Activated CD4-positive, alpha-beta memory T cell treated with anti-CD3 and anti-CD28 coated beads for 36 hours (primary cell): ENCODE measurements around the gene NAPEPLD. TPM values are rescaled to one million over a fixed set of nuclear protein-coding genes. Genes with fewer than 3 reads are reported as not detected.
A peak's percentile ranks its signal among the peaks of the same experiment; 100 is the strongest.

Source experiments
- CTCF ChIA-PET: fragments of 350-600 bp; sonication (Branson Sonifier 250); formaldehyde crosslinking; loops from one replicate; lab custom pipeline; 2021; ENCODE audit warnings: antibody characterized with exemption, inconsistent platforms; lab: Charles Lee
- POLR2A ChIA-PET: fragments of 350-600 bp; sonication (Branson Sonifier 250); formaldehyde crosslinking; loops from one replicate; lab custom pipeline; 2021; ENCODE audit warnings: antibody characterized with exemption; lab: Charles Lee
- DNase-seq: peaks from one replicate; pipeline ENCODE4 v3.0.0-alpha.2; 2020
- H3K27ac Mint-ChIP-seq: one replicate; pipeline ENCODE4 v1.8.0; 2021; ENCODE audit warnings: mixed read lengths
- H3K27me3 Mint-ChIP-seq: one replicate; pipeline ENCODE4 v1.8.0; 2021; ENCODE audit warnings: mixed read lengths
- H3K36me3 Mint-ChIP-seq: one replicate; pipeline ENCODE4 v1.8.0; 2021; ENCODE audit warnings: mixed read lengths
- H3K4me1 Mint-ChIP-seq: one replicate; pipeline ENCODE4 v1.8.0; 2021; ENCODE audit warnings: low read depth, mixed read lengths
- H3K4me3 Mint-ChIP-seq: one replicate; pipeline ENCODE4 v1.8.0; 2021; ENCODE audit warnings: mild to moderate bottlenecking, mixed read lengths
- H3K9me3 Mint-ChIP-seq: one replicate; pipeline ENCODE4 v1.8.0; 2021; ENCODE audit warnings: mixed read lengths
- intact Hi-C: fragments of 100-400 bp; cut with micrococcal nuclease; formaldehyde crosslinking; loops from one replicate; pipeline ENCODE4 v1.15.1; 2023
- total RNA-seq, 2 experiments: library from RNA; stranded (reverse); gene quantifications; one replicate each; pipeline ENCODE4 v1.2.3, GENCODE V29; 2021

Gene NAPEPLD
- total RNA-seq, 2 experiments from 2014 or later, result 8.4 to 9.3 TPM

DNA sequence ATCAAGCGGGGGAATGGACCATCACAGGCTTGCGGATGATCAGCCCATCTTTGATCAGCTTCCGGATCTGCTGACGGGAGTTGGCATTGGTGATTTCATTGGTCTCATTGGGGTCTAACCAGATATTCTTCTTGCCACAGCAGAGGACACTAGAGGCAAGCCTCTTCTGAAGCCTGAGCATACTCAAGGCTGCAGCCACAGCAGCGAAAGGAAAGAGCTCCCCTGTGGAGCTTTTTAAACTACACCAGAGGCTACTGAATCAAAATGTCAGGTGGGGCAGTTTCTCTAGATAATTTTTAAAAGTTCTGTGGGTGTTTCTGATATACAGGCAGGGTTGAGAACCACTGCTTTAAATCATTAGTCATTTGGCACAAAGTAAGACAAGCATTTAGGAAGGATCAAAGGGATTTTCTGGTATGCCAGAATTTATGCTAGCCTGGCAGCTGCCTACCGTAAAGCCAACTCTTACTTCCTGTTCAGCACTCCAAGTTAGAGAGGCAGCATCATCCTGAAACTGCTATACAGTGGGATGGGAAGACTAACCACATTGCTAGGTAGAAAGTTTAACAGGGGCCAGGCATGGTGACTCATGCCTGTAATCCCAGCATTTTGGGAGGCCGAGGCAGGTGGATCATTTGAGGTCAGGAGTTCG is 7.0 kb downstream of the NAPEPLD start:
- CTCF ChIA-PET, result no interaction called here
- peaks cover 24% of the 10 kb centered on the region for H3K4me1 Mint-ChIP-seq
- no peak overlapping the region for H3K4me3 Mint-ChIP-seq
- peak; percentile 25 for DNase-seq
- no peaks in the 10 kb centered on the region for H3K27me3 Mint-ChIP-seq
- POLR2A ChIA-PET, result no interaction called here
- peaks cover 10% of the 10 kb centered on the region for H3K36me3 Mint-ChIP-seq
- H3K27ac Mint-ChIP-seq, result no peak overlapping the region
- intact Hi-C loops, result loop anchor here (10.0 kb wide), 1 partner anchor 133 kb away; no protein-coding TSS in a partner anchor
- no peaks in the 10 kb centered on the region for H3K9me3 Mint-ChIP-seq

DNA sequence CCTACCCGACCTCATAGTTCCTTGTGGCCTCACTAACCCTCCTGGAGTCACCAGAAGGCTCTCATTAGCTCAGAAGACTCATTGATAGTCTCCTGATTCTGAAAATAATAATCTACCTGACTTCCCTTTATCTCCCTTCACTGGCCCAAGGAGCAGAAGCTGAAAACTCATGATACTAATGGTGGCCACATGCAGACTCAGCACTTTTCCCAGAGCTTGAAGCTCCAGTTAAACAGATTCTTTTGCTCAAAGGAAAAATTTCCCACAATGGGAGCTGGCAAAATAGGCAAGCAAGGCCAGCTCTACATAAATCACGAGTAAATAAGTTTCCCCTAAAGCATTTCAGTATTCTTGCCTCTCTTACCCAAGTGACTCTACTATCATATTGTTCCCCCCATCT is 8.2 kb downstream of the NAPEPLD start:
- Mint-ChIP-seq H3K4me1 (peaks cover 20% of the 10 kb centered on the region), H3K27me3 (no peaks in the 10 kb centered on the region), H3K36me3 (peaks cover 10% of the 10 kb centered on the region), H3K4me3 (no peak overlapping the region), H3K27ac (no peak overlapping the region), H3K9me3 (no peaks in the 10 kb centered on the region)
- intact Hi-C loops, result loop anchor here (10.0 kb wide), 1 partner anchor 134 kb away; no protein-coding TSS in a partner anchor
- ChIA-PET CTCF (no interaction called here), POLR2A (interaction anchor here (1.2 kb wide), 1 partner anchor 8 kb away, joined by 4 read pairs; the partner anchor contains the start of gene NAPEPLD)
- DNase-seq, result no peak

DNA sequence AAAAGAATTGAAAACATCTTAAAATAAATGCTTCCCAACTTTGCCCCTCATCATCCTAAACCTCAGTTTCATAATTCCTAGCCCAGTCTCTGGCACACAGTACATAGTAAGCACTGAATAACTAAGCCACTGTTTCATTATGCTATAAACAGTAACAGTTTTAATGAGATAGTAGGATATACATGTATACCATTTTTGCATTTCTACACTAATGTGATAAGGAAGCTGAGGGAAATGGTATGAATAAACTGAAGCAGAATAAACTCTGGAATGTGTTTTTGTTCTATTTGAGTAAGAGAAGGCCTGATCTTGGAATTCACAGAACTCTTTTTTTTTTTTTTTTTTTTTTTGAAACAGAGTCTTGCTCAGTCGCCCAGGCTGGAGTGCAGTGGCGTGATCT is 8.8 kb downstream of the NAPEPLD start:
- Mint-ChIP-seq H3K4me3 (no peak overlapping the region), H3K27ac (no peak overlapping the region), H3K9me3 (no peaks in the 10 kb centered on the region), H3K36me3 (peaks cover 8% of the 10 kb centered on the region), H3K27me3 (no peaks in the 10 kb centered on the region), H3K4me1 (peaks cover 17% of the 10 kb centered on the region)
- intact Hi-C loops, result loop anchor here (10.0 kb wide), 1 partner anchor 135 kb away; no protein-coding TSS in a partner anchor
- POLR2A ChIA-PET, result interaction anchor here (1.2 kb wide), 1 partner anchor 9 kb away, joined by 4 read pairs; the partner anchor contains the start of gene NAPEPLD
- CTCF ChIA-PET, result no interaction called here
- no peak for DNase-seq

DNA sequence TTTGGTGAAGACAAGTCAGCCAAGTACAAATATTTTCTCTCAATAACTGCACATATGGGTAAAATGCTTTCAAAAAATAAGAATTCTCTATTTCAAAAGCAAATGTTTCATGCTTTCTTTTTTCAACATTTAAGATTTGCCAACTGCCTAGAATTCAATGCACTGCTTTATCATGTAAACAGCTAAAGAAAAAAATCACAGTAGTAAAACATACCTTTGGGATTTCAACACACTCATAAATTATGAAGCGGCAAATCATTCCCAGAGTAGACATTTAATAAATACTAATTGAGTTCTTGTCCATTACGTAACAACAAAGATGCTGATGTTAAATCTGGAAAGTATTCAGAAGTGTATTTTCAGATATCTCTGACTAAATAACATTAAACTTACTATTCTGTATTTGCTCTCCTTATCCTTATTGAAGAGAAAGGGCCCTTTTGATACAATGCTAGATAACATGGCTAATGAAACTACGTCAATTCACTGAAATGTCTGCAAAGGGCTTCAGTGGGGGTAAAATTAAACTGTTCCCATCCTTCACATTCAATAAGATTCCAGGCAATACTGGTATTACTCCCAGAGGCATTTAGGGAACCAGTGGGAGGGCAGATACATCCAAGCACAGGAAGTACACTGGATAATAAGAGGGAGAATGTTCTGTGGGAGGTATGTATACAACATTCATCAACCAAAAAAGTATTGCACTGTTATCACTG is 13.9 kb downstream of the NAPEPLD start:
- POLR2A ChIA-PET, result no interaction called here
- H3K9me3 Mint-ChIP-seq, result no peaks in the 10 kb centered on the region
- no peaks in the 10 kb centered on the region for H3K4me1 Mint-ChIP-seq
- DNase-seq, result no peak
- no peaks in the 10 kb centered on the region for H3K27me3 Mint-ChIP-seq
- H3K27ac Mint-ChIP-seq, result no peak overlapping the region
- H3K36me3 Mint-ChIP-seq, result no peaks in the 10 kb centered on the region
- intact Hi-C loops, result no loop called here
- CTCF ChIA-PET, result no interaction called here
- H3K4me3 Mint-ChIP-seq, result no peak overlapping the region

DNA sequence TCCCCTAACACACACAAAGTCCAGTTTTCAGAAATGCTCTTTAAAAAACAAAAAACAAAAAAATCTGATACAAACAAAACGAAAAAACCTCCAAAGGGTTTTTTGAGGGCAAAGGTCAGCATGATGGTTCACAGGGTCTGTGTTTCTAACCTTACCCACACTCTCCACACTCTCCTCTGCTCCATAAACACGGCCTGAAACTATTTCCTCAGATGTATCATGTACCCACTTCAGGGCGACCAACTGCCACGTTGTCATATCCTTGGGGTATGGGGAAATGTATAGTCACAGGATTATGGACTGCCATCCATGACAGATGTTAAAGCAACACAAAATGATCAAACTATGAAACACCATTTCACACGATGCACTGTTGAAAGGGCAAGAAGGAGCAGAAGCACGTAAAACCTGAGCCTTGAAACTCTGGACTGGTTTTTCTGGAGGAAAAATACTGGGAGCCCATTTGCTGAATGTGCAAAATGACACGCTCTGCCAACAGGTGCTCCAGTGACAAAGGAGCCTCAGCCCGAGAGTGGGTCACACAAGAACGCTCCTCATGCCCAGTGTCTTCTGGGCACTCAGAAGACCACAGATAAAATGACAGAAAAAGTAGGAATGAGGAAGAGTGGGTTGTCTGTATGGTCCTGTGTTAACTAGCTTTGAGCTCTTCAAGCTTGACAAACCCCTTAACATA is 15.8 kb downstream of the NAPEPLD start:
- Mint-ChIP-seq H3K27me3 (no peaks in the 10 kb centered on the region), H3K9me3 (no peaks in the 10 kb centered on the region), H3K36me3 (peaks cover 5% of the 10 kb centered on the region), H3K4me1 (no peaks in the 10 kb centered on the region), H3K27ac (no peak overlapping the region), H3K4me3 (no peak overlapping the region)
- ChIA-PET CTCF (no interaction called here), POLR2A (no interaction called here)
- DNase-seq, result no peak
- intact Hi-C loops, result no loop called here

DNA sequence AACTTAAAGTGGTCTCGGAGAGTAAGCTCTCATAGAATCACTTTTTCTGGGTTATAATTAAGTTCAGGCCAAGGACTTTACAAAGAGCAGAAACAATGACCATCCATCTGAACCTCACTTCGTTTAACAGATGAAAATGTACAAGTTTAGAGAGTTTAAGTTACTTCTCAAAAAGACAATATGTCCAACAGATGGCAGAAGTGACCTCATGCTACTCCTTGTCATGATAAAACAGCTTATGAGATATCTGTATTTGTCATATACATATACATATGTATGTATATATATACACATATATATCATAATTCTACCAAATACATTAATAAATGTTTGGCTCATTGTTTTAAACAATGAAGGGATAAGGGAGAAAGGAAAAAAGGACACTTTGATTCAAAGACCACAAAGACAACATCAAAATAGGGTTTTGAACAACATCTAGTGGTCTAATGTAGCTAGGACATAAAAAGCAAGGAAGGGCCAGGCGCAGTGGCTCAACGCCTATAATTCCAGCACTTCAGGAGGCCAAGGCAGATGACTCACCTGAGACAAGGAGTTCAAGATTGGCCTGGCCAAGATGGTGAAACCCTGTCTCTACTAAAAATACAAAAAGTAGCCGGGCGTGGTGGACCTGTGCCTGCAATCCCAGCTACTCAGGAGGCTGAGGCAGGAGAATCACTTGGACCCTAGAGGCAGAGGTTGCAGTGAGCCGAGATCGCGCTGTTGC is 17.8 kb downstream of the NAPEPLD start:
- no peak for DNase-seq
- no peaks in the 10 kb centered on the region for H3K27me3 Mint-ChIP-seq
- H3K9me3 Mint-ChIP-seq, result no peaks in the 10 kb centered on the region
- H3K36me3 Mint-ChIP-seq, result peaks cover 20% of the 10 kb centered on the region
- H3K4me1 Mint-ChIP-seq, result no peaks in the 10 kb centered on the region
- no peak overlapping the region for H3K27ac Mint-ChIP-seq
- ChIA-PET POLR2A (no interaction called here), CTCF (interaction anchor here (0.6 kb wide), 1 partner anchor 46 kb away, joined by 4 read pairs; no protein-coding TSS in a partner anchor)
- intact Hi-C loops, result no loop called here
- no peak overlapping the region for H3K4me3 Mint-ChIP-seq

DNA sequence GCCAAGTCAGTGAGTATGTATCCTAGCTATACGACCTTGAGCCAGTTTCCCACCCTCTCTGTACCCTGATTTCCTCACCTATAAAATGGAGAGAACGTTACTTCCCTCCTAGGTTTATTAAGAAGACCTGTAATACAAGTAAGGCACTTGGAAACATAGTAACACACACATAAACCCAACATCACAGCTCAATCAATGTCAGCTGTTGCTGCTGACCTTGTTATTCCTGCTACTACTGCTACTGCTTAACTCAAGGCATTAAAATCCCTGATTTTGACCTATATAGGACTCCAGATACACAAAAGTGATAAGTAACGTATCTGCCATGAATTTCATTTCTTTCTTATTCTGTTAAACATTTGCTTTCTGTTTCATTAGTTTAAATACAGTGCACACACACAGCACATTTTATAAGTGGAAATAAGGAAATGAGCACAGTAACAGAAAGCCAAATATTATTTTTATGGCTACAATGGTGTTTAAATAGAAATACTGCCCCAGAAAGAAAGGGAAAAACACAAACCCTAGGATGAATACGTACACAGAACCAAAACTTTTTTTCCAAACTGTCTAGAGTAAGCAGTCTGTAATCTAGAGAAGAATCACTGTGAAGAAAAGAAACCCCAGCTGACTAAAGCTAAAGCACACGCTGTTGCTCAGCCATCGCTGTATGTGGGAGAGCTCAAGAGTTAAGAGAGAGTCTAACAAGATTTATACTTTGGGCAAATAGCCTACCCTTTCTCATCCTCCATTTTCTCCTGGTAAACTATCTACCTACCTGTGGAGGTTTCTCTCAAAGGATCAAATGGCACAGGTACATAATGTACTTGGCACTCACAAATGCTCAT is 19.0 kb downstream of the NAPEPLD start:
- Mint-ChIP-seq H3K4me1 (no peaks in the 10 kb centered on the region), H3K9me3 (no peaks in the 10 kb centered on the region), H3K27me3 (no peaks in the 10 kb centered on the region), H3K27ac (no peak overlapping the region), H3K4me3 (no peak overlapping the region), H3K36me3 (peaks cover 23% of the 10 kb centered on the region)
- POLR2A ChIA-PET, result no interaction called here
- intact Hi-C loops, result no loop called here
- CTCF ChIA-PET, result interaction anchor here (0.7 to 1.0 kb wide), 2 partner anchors 49 to 308 kb away, joined by 3 read pairs; no protein-coding TSS in a partner anchor
- no peak for DNase-seq

DNA sequence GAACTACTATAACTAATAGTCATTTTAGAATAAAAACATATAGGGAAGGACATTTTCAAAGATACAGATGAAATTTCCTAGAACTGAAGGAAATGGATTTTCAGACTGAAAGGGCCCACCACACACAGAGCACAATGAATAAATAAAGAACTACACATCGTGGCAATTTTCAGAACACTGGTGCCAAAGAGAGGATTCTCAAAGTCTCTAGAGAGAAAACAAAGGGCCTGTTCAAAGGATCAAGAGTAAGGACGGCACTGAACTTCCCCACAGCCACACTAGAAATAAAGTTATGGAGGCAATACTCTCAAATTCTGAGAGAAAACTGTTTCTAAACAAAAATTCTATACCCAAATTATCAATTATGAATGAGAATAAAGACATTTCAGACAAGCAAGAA is 21.9 kb downstream of the NAPEPLD start:
- ChIA-PET CTCF (no interaction called here), POLR2A (no interaction called here)
- H3K36me3 Mint-ChIP-seq, result peaks cover 26% of the 10 kb centered on the region
- no peak overlapping the region for H3K27ac Mint-ChIP-seq
- H3K4me1 Mint-ChIP-seq, result no peaks in the 10 kb centered on the region
- intact Hi-C loops, result no loop called here
- H3K9me3 Mint-ChIP-seq, result no peaks in the 10 kb centered on the region
- H3K4me3 Mint-ChIP-seq, result no peak overlapping the region
- H3K27me3 Mint-ChIP-seq, result no peaks in the 10 kb centered on the region
- no peak for DNase-seq

DNA sequence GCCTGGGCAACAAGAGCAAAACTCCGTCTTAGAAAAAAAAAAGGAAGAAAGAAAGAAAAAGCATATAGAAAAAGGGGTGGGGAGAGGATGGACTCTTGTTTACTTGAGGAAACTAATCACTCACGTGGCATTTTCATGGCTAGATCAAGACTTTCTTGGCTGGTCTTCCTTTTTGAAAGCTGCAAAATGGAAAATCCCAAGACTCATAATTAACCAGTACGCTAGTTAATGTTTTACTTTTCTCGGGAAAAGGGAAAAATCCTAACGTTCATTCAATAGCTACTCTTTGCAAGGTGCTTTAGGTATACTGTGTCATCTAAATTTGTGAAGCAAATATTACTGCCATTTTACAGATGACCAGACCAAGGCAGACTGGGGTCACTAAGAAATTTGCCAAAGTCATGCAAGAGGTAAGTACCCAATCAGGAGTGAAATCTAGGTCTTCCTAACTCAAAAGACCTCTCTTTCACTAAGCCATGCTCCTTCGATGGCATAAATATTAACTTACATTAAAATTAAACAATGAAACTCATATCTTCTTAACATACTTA is 24.4 kb downstream of the NAPEPLD start:
- POLR2A ChIA-PET, result no interaction called here
- DNase-seq, result no peak
- no peak overlapping the region for H3K27ac Mint-ChIP-seq
- no peaks in the 10 kb centered on the region for H3K9me3 Mint-ChIP-seq
- no peaks in the 10 kb centered on the region for H3K4me1 Mint-ChIP-seq
- intact Hi-C loops, result no loop called here
- no peak overlapping the region for H3K4me3 Mint-ChIP-seq
- CTCF ChIA-PET, result interaction anchor here (0.7 kb wide), 1 partner anchor 24 kb away, joined by 5 read pairs; the partner anchor contains the start of gene NAPEPLD
- no peaks in the 10 kb centered on the region for H3K27me3 Mint-ChIP-seq
- peaks cover 39% of the 10 kb centered on the region for H3K36me3 Mint-ChIP-seq

DNA sequence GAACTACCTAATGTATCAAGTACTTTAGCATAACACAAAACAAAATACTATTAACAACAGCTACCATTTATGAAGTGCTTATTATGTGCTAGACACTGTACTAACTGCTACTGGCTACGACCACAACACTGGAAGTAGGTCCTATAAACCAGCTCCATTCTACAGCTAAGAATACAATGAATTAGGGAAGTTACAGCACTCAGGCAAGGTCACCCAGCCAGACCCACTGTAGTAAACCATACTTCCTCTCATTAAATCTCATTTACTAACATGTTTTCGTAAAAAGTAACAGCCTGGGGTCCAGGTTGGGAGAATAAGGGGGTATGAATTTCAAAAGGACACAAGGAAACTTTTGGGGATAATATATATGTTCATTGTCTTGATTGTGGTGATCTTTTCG is 25.4 kb downstream of the NAPEPLD start:
- POLR2A ChIA-PET, result no interaction called here
- H3K27me3 Mint-ChIP-seq, result no peaks in the 10 kb centered on the region
- intact Hi-C loops, result no loop called here
- no peak overlapping the region for H3K4me3 Mint-ChIP-seq
- H3K27ac Mint-ChIP-seq, result no peak overlapping the region
- no peak for DNase-seq
- H3K4me1 Mint-ChIP-seq, result no peaks in the 10 kb centered on the region
- peaks cover 39% of the 10 kb centered on the region for H3K36me3 Mint-ChIP-seq
- CTCF ChIA-PET, result no interaction called here
- H3K9me3 Mint-ChIP-seq, result no peaks in the 10 kb centered on the region

DNA sequence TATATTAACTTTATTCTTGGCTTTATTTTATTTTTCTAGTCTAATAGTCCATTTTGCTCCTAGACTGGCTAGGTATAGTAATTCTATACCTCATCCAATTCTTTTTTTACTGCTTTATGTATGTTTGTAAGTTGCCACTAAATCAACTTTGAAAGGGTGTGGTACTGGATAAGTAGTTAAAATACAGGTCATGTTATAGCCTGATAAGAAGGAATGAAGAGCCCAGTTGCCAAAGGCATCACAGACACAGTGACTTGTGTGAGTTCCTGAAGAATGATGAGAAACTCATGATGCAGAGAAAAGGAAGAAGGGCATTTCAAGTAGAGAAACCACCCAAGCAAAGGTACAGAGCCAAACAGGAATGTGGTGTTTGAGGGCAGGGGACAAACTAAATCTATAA is 27.3 kb downstream of the NAPEPLD start:
- H3K4me3 Mint-ChIP-seq, result no peak overlapping the region
- H3K27me3 Mint-ChIP-seq, result no peaks in the 10 kb centered on the region
- H3K9me3 Mint-ChIP-seq, result no peaks in the 10 kb centered on the region
- H3K36me3 Mint-ChIP-seq, result peaks cover 24% of the 10 kb centered on the region
- intact Hi-C loops, result no loop called here
- no peaks in the 10 kb centered on the region for H3K4me1 Mint-ChIP-seq
- CTCF ChIA-PET, result no interaction called here
- no peak for DNase-seq
- POLR2A ChIA-PET, result no interaction called here
- no peak overlapping the region for H3K27ac Mint-ChIP-seq
